GM19043 (cell line): Measurements from ENCODE around the gene MIOX.

Experiments
- ATAC-seq: cut with Tn5 transposase; IDR thresholded peaks from one replicate; pipeline ENCODE4 v1.9.1; 2021; ENCODE audit warnings: low read depth; ENCODE audit not compliant: unreplicated experiment

The MIOX gene

DNA sequence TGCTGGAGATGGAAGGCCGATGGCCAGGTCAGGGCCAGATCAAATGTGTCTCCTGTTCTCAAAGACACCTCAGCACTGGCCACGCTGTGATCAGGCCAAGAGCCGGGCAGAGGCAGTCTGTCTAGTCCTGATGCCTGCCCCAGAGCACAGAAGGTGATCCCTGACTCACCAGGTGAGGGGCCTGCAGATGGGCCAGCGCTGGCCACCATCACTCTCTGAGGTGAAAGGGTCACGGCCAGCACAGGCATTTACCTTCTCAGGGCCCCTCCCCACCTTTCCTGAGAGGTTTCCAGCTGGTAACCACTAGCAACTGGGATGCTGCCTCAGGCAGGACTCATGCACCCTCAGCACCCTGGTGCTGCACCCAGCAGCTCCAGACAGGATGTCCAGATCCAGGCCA, 14.7 kb upstream of the MIOX start:
- ATAC-seq = no peak

DNA sequence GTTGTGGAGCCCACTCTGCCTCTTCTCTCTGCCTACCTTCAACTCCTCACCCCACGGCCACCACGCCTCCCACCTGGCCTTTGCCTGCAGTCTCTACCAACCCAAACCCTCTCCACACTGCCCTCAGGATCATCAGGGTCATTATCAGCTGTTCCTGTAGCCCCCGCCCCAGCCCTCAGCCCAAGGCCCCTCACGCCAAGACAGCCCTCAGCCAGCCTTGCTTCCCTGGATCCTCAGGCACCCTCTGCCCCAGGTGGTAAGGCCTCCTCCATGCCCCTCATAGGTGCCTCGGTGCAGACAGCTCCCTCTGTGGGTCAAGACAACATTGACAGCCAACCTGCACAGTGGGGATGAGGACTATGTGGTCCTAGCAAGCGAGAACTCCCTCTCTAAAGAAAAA, 13.6 kb upstream of the MIOX start:
- no peak for ATAC-seq

DNA sequence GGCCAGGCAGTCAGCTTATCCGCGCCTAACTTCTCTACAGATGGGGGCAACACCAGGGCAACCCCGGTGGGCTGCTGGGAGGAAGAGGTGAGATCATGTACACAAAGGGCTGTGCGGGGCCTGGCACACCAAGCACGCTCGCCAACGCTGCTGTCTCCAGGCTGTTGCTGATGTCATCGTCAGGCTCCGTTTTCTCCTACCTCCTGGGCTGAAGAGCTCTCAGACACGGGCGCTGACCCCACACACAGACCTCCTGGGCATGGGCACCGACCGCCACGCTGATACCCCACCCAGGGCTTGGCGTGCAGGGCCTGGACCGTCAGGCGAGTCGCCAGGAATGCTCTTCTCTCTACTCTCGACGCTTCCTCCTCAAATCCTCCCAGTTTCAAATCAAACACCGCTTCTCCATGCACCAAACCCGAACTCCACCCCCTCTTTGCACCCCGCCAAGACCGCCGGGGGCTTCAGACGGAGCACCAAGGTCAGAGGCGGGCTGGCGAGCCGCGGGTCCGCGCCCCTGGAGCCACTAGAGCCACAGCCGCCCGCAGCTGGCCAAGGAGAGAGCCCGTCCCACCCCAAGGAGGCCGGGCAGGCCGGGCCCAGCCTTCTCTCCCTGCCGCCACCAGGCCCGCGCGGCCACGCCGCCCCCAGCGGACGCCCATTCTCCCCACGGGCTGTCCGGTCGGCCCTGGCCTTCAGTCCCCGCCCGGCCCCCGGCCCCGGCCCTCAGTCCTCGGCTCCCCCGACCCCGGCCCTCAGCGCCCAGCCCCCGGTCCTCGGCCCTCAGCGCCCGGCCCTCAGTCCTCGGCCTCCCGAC, 12.6 kb upstream of the MIOX start:
- no peak for ATAC-seq

DNA sequence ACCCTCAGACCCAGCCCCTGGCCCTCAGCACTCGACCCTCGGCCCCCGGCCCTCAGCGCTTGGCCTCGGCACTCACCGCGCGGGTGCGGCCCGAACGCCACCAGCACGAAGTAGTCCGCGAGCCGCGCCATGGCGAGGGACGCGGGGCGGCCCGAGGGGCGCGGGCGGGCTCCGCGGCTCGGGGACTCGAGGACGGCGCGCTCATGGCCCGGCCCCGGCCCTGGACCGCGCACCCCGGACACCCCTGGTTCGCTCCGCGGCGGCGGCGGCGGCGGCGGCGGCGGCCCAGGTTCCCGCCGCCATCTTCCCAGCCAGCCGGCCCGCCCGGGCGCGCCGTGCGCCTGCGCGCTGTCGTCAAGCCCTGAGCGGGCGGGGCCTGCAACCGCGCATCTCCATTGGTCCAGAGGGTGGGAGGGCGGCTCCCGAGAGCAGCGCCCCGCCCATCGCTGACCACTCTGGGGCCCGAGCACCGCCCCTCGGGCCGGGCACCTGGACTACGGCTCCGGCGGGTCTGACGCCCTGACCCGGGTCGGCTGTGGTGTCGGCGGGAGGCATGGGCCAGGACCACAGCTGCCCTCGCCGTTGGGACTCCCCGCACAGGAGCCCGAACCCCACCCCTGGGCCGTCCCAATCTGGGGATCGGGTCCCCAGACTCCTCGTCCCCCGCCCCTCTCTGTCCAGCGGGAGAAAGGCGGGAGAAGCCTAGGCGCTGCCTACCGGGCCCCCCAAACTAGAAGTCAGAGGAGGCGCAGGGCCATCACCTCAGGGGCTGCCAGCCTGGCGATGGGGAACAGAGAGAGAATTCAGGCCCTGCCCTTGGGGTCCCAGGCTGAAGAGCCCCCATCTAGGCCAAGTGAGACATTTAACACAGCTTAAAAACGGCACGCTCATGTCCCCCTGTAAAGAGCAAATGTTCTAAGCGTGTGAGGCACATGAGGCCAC, 11.7 kb upstream of the MIOX start, which contains the start of gene SBF1:
Gene SBF1, minus strand, starts transcription at position 326 of the 942 bp plus-strand sequence. Its CDS starts 195 bp downstream, at position 131.
- ATAC-seq = peak; percentile 62

DNA sequence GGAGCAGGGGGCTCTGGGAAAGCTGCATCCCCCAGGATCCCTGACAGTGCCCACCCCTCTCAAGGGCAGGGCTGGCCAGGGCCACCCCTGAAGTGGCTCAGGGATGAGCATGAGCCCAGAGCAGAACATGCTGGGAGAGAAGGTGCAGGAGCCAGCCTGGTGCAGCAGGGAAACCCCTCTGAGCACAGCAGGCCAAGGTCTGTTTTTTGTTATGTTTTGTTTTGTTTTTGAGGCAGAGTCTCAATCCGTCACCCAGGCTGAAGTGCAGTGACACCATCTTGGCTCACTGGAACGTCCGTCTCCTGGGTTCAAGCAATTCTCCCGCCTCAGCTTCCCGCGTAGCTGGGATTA, 11.0 kb upstream of the MIOX start:
- no peak for ATAC-seq

DNA sequence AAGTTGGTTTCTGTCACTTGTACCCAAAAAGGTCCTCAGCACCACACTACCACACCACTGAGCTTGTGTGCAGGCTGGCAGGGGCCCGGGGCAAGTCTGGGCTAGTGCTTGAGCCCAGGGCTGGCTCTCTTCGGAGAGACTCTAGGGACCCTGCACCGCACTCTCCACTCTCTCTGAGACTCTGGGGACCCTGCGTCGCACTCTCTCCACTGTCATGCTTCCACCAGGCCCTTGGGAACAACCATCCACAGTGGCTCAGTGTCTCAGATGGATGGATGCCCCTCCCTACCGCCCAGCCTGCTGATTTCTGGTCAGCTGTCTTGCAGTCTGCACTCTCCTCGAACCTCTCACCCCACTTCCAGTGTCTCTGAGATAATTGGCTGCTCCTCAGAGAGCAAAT, 9.8 kb upstream of the MIOX start:
- no peak for ATAC-seq

DNA sequence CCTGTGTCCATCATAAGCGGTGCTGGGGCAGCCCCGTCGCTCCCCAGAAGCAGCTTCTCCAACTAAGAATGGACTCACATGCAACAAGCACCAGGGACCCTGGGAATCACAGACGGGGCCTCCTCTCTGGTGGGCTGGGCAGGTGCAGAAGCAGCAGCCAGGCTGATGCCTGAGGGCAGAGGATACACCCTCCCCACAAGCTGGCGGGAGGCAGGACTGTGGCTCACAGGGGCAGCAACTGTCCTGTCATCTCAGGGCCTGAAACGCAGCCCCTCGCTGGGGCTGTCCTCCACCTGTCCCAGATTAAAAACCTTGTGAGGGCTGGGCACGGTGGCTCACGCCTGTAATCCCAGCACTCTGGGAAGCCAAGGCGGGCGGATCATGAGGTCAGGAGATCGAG, 8.7 kb upstream of the MIOX start:
- no peak for ATAC-seq

DNA sequence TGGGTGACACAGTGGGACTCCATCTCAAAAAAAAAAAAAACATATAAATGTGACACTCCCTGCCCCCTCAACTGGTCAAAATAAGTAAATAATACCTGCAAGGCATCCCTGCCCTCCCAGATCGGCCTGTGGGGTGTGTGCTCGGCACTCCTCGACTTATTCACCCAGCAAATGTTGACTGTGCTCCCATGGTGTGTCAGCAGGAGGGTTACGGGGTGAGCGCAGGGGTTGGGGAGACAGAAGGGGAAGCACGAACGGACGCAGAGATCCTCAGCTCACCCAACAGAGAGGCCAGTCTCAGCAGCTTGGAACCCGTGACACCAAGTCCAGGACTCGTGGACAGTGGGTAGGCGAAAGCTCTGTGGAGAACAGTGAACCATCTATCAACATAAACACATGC, 6.9 kb upstream of the MIOX start:
- no peak for ATAC-seq

DNA sequence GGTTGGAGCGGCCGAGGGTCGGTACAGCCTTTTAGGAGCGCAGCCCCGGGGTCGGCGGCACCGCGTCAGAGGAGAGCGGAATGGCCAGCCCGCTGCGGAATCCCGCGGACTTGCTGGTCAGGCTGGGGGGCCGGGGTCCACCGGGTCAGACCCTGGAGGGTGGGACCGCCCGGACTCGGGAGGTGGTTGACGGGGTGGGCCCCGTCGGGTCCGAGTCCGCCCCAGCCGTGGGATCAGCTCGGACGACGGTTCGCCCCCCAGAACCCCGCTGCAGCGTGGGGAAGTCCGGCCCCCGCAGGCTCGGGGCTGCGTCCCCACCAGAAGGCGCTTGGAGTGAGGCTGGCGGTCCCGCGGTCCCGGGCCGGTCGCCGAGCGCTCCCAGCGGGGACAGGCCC, 5.6 kb upstream of the MIOX start:
- ATAC-seq = no peak

DNA sequence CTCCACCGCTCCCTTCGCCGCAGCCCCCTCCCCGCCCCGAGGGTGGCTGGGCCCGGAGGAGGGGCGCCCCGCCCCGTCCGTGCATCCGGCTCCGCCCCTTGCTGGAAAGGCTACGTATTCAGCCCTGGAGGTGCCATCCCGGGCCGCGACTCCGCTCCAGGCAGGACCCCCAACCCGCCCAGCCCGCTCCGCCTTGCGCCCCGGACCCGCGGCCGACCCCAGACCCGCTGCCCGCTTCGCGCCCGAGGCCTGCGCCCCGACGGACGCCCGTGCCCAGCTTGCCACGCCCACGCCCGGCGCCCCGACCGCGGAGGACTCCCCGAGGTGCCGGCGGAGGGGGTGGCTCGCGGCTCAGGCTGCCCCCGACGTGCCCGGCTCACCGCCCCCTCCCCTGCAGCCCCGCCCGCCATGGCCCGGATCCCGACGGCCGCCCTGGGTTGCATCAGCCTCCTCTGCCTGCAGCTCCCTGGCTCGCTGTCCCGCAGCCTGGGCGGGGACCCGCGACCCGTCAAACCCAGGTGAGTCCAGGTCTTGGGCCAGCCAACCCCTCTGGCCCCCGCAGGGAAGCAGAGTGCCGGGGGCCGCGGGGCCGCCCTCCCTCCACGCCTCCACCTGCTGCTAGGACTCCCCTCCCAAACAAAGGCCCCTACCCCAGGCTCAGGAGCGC, 5.1 kb upstream of the MIOX start, which contains the start of gene ADM2:
Gene ADM2, plus strand, starts transcription at position 104 of the 667 bp plus-strand sequence. Its CDS starts 305 bp downstream, at position 409.
- no peak for ATAC-seq

DNA sequence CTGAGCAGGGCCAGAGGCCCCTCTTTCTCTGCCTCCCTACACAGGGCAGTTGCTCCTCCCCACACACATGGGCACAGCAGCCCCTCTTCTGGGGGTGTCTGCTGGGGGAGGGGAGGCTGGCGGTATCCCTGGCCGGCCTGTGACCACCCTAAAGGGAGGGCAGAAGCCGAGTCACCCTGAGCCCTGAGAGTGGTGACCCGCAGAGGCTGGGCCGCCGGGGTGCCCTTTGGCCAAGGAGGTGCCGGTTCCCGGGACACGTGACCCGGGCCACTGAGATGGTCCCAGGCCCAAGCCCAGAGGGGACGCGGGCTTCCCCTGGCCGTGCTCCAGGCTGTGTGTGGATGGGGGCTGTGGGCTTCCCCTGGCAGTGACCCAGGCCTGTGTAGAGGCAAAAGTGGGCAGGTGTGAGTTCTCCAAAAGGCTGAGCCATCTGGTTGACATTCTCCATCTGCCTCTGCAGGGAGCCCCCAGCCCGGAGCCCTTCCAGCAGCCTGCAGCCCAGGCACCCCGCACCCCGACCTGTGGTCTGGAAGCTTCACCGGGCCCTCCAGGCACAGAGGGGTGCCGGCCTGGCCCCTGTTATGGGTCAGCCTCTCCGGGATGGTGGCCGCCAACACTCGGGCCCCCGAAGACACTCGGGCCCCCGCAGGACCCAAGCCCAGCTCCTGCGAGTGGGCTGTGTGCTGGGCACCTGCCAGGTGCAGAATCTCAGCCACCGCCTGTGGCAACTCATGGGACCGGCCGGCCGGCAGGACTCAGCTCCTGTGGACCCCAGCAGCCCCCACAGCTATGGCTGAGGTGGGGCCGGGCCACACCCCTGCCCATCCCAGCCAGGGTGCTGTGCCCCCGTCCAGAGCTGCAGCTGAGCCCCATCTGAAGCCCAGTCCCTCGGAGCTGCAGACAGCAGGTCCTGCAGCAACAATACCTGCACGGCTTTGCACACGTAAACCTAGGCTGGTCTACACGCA, 4.3 kb upstream of the MIOX start:
- no peak for ATAC-seq

DNA sequence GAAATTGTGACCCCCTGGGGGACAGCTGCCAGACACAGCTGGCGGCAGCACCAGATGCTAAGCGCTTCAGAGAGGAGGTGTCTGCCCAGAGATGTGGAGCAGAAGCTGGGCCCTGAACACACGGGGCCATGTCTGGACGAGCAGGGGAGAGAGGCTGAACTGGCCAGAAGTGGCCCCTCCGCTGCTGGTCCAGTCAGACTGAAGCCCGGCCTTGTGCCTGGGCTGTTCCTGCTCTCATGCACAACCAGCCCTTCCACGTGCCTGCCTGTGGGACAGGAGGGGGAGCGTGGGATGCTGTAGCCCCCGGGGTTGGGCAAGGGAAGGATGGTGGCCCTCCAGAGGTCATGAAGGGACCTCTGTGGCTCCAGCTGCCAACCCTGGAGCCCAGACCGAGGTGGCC, 3.6 kb upstream of the MIOX start:
- ATAC-seq = no peak

DNA sequence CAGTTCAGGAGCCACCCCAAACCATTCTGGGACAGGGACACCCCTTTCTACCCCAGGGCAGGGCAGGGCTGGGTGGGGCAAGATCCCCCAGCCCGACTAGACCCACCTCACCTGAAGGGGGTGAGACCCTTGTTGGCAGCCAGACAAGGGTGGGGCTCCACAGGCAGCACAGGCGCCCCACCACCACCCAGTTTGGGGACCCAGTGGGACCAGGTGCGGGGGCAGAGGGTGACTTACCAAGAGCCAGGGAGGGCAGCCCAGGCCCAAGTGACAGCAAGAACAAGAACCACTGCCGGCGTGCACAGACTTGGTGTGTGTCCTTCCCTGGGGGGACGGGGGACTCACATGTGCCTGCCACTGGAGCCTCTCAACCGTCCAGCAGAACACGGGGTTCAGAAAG, 3.1 kb upstream of the MIOX start:
- no peak for ATAC-seq

DNA sequence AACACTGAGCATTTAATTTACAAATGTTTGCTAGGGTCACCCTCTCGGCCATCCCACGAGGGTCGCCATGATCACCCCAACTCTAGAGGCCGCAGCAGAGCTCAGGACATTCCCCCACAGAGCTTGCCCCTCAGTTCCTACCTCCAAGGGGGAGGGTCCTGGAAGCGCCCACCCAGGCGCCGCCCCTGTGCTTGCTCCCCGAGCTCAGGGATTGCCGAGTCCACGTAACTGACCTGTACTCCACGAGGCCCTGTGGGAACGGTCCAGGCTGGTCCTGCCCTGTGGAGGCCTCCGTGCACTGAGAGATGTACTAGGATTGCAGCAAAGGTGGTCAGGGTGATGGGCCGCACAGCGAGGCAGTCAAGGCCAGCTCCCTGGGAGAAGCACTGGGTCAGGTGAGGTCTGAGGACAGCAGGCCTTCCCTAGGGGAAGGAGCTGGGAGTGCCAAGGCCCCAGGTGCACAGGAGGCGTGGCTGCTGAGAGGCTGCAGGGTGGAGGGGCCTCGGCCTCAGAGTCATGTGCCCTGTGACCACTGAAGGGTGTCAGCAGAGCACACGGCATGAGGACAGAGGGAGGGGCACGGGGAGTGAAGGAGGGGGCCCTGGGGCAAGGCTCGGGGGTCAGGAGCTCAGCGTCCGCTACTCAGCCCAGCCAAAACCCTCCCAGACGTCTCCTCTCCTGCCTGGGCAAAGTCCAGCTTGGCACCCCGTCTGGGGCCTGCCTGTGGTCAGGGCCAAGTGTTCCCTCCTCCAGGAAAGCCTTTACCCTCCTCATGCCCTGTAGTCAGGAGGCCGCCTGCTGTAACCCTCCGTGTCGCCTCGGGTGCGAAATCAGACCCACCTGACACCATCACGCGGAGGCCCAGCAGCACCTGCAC, 2.4 kb upstream of the MIOX start:
- no peak for ATAC-seq

DNA sequence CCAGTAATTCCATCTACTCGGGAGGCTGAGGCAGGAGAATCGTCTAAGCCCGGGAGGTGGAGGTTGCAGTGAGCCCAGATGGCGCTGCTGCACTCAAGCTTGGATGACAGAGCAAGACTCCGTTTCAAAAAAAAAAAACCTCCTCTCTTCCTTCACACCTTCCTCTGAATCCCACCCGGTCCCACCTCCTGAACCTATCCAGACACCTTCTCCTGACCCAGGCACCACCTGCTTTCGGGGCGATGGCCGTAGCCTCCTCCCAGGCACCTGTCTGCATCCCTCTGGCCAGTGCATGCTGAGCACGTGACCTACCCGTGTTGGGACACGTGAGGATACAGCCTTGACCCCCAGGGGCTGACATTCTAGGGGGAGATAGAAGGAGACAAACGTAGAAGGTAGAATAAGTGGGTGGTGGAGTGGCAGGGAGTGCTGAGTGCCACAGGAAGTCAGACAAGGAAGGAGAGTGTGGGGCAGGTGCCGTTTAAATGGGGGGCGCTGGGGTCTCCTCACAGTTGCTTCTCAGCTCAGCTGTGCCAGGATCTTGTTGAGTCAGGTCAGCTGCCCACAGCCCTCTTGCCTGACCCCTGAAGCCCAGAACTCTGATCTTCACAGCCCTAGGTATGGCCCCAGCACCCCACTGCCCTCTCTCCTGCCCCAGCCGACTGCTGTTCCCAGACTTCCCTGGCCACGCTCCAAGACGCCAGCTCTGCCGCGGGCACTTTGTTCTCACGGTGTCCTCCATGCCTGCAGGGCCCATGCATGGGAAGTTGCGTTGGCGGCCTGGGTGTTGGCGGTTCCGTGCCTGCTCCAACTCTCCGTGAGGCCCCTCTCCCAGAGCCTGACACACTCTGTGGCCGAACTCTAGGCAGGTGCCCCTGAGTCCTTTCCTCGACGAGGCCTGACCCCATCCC, 1.2 kb upstream of the MIOX start:
- ATAC-seq = no peak

DNA sequence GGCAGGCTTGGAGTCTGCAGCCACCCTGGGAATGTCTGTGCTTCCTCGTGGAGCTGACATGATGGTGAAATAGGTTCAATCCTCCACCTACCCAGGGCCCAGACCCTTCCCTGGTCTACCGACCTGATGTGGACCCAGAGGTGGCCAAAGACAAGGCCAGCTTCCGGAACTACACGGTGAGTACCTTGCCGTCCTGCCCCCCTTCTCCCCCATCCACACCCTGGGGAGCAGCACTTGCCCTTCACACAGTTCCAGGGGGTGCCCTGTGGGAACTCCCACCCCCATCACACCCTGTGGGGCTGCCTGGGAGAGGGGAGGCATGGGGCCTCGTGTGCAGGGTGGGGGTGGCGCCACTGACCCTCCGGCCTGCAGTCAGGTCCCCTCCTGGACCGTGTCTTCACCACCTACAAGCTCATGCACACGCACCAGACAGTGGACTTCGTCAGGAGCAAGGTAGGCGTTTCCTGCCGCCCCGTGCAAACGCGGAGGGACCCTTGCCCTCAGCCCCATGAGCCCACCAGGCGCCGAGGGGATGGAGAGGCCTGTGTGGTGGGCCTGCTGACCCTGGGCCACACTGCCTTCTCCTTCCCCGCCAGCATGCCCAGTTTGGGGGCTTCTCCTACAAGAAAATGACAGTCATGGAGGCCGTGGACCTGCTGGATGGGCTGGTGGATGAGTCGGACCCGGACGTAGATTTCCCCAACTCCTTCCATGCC, 789 bp downstream of the MIOX start:
- ATAC-seq = no peak

DNA sequence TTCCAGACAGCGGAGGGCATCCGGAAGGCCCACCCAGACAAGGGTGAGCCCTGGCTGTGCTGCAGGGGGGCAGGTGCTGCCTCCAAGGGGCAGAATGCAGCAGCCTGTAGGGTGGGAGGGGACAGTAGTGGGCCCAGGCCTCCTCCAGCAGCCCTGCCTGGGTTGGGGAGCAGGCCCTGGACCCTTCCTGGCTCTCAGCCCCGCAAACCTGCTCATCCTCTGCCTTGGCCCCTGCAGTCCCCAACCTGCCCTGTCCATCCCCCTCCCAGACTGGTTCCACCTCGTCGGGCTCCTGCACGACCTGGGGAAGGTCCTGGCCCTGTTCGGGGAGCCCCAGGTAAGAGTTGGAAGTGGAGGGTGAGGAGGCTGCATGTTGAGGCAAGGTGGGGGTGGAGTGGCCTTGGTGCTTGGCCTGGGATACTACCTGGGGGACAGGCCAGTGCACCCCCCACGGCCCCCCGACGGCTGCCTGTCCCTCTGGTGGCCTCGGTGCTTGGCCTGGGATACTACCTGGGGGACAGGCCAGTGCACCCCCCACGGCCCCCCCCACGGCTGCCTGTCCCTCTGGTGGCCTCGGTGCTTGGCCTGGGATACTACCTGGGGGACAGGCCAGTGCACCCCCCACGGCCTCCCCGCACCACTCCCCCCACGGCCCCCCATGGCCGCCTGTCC, 1.5 kb downstream of the MIOX start:
- no peak for ATAC-seq
